A673 (cell line): ENCODE measurements around the gene GALR3.

Source experiments
- EZH2 ChIP-seq: fragments of 200-600 bp; sonication (generic); IDR thresholded peaks from 2 replicates; pipeline ENCODE4 v1.6.1; 2017; ENCODE audit warnings: borderline replicate concordance, low read depth, mild to moderate bottlenecking, mixed read lengths, antibody characterized with exemption, low read length; ENCODE audit not compliant: poor library complexity, severe bottlenecking
- TF ChIP-seq, protein P1 (sequence below): fragments of 300-800, 200-600 bp; sonication (generic); conservative IDR thresholded peaks from 2 replicates; pipeline ENCODE4 v1.5.1; 2017; ENCODE audit warnings: low read depth, mild to moderate bottlenecking, antibody characterized with exemption, low read length, moderate library complexity, mixed read lengths

DNA sequence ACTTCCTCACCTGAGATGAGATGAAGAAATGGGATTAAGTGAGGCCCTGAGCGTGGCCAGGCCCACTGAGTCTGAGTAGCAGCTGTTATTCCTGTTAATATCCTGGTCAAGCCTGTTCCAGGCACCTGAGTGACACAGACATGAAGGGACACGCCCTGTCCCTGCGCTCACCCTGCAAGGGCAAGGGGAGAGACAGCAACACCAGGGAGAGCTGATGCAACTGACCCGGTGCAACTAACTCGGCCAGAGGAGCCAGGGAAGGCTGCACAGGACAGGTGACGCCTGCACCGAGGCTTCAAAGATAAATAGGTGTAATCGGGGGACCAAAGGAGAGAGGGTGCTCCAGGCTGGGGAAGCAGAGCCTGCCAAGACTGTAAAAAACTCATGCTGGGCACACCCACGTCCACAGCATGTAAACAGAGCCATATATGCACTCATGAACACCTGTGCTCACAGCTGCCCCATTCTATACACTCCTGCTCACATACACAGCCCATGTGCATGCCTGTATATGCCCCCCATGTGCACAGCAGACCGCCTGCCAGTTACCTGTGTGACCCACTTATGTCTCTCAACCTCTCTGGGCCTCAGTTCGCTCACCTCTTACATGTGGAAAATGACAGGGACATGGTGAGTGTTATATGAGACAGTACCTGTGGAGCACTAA lies 38.2 kb upstream of the GALR3 start:
- TF ChIP-seq, protein P1, sequence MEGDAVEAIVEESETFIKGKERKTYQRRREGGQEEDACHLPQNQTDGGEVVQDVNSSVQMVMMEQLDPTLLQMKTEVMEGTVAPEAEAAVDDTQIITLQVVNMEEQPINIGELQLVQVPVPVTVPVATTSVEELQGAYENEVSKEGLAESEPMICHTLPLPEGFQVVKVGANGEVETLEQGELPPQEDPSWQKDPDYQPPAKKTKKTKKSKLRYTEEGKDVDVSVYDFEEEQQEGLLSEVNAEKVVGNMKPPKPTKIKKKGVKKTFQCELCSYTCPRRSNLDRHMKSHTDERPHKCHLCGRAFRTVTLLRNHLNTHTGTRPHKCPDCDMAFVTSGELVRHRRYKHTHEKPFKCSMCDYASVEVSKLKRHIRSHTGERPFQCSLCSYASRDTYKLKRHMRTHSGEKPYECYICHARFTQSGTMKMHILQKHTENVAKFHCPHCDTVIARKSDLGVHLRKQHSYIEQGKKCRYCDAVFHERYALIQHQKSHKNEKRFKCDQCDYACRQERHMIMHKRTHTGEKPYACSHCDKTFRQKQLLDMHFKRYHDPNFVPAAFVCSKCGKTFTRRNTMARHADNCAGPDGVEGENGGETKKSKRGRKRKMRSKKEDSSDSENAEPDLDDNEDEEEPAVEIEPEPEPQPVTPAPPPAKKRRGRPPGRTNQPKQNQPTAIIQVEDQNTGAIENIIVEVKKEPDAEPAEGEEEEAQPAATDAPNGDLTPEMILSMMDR: no peak
- TF ChIP-seq EZH2: no peak
